ENCODE data around the gene DEUP1. TPM values are rescaled to one million over a fixed set of nuclear protein-coding genes. Genes with fewer than 3 reads are reported as not detected.

Gene DEUP1, protein sequence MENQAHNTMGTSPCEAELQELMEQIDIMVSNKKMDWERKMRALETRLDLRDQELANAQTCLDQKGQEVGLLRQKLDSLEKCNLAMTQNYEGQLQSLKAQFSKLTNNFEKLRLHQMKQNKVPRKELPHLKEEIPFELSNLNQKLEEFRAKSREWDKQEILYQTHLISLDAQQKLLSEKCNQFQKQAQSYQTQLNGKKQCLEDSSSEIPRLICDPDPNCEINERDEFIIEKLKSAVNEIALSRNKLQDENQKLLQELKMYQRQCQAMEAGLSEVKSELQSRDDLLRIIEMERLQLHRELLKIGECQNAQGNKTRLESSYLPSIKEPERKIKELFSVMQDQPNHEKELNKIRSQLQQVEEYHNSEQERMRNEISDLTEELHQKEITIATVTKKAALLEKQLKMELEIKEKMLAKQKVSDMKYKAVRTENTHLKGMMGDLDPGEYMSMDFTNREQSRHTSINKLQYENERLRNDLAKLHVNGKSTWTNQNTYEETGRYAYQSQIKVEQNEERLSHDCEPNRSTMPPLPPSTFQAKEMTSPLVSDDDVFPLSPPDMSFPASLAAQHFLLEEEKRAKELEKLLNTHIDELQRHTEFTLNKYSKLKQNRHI
- total RNA-seq: not detected

DNA sequence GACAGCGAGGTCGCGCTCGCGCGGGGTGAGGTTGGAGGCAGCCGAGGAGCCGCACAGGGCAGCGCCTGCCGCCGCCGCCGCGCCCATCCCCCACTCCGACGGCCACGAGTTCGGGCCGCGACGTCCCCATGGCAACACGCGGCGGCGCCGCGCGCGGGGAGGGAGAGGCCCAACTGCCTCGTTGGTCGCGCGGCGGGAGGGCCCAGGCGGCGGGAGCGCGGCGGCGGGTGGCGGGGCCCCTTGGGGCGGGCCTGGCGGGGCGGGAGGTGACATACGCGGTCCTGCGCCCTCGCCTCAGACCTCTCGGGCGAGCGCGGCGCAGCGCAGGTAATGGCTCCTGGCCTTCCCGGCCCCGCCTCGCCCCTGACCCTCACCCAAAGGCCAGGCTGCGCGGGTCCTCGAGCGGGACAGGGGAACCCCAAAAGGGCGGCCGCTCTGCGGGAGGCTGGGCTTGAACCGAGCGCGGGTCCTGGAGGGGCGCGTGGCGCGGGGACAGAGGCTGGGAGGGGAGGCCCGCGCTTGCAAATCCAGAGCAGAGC, at the start of gene DEUP1:
TSS of gene DEUP1 (plus strand) at position 297 of the 539 bp plus-strand sequence. CDS start 1,518 bp downstream, outside the sequence.
- no peak within 1 kb of the TSS for H3K4me3 ChIP-seq (ENCODE audit: low read depth, poor library complexity, severe bottlenecking)
- no peak for DNase-seq (ENCODE audit: low spot score in 2 of 2)
- intact Hi-C loops (cut with DNase I; ENCODE audit: low total_unique reads): no loop called here
- TF ChIP-seq POLR2A (IDR thresholded peaks at IDR 0.05): no peak
- TF ChIP-seq, protein P1, sequence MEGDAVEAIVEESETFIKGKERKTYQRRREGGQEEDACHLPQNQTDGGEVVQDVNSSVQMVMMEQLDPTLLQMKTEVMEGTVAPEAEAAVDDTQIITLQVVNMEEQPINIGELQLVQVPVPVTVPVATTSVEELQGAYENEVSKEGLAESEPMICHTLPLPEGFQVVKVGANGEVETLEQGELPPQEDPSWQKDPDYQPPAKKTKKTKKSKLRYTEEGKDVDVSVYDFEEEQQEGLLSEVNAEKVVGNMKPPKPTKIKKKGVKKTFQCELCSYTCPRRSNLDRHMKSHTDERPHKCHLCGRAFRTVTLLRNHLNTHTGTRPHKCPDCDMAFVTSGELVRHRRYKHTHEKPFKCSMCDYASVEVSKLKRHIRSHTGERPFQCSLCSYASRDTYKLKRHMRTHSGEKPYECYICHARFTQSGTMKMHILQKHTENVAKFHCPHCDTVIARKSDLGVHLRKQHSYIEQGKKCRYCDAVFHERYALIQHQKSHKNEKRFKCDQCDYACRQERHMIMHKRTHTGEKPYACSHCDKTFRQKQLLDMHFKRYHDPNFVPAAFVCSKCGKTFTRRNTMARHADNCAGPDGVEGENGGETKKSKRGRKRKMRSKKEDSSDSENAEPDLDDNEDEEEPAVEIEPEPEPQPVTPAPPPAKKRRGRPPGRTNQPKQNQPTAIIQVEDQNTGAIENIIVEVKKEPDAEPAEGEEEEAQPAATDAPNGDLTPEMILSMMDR (IDR thresholded peaks at IDR 0.05): no peak
- 8 to 12% methylated on average over 15 to 35 of the region's 73 CpGs for WGBS, 2 donors

DNA sequence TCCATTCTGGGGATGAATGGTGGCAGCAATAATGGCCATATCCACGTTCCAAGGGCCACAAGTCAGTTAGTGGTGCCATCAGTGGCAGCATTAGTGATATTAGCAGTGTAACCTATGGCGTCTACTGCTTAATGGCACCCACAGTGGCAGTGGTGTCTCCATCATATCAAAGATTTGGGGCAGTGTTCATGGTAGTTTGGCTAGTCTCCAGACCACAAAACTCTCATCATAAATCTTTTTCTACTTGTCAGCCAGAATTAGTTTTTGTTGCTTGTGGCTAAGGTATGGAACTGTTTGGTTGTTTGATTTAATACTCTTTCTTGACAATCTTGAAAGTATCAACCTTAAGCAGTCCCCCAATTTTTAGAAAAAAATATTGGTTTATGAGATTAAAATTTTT, 45.1 kb upstream of the DEUP1 start:
- no peak for DNase-seq (ENCODE audit: low spot score in 2 of 2)
- 49 to 80% methylated on average over 2 of the region's 2 CpGs for WGBS, 2 donors
- no peak overlapping the region for H3K4me3 ChIP-seq (ENCODE audit: low read depth, poor library complexity, severe bottlenecking)
- intact Hi-C loops (cut with DNase I; ENCODE audit: low total_unique reads): no loop called here
- no peak for TF ChIP-seq POLR2A (IDR thresholded peaks at IDR 0.05)
- TF ChIP-seq, protein P1 (IDR thresholded peaks at IDR 0.05): no peak

DNA sequence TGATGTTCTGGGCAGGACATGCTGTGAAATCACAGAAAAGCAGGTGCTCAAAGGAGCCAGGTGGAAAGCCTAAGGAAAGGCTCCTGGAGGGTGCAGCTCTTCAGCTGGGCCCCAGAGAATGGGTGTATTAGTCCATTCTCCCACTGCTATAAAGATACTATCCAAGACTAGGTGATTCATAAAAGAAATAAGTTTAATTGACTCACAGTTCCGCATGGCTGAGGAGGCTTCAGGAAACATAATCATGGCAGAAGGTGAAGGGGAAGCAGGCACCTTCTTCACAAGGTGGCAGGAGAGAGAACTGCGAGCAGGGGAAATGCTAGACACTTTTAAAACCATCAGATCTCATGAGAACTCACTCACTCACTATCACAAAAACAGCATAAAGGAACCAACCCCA, 43.1 kb upstream of the DEUP1 start:
- intact Hi-C loops (cut with DNase I; ENCODE audit: low total_unique reads): no loop called here
- no peak for TF ChIP-seq POLR2A (IDR thresholded peaks at IDR 0.05)
- TF ChIP-seq, protein P1 (IDR thresholded peaks at IDR 0.05): no peak
- H3K4me3 ChIP-seq (ENCODE audit: low read depth, poor library complexity, severe bottlenecking): no peak overlapping the region
- DNase-seq (ENCODE audit: low spot score in 2 of 2): no peak
- WGBS, 2 donors: 95 to 98% methylated on average over 2 of the region's 2 CpGs

DNA sequence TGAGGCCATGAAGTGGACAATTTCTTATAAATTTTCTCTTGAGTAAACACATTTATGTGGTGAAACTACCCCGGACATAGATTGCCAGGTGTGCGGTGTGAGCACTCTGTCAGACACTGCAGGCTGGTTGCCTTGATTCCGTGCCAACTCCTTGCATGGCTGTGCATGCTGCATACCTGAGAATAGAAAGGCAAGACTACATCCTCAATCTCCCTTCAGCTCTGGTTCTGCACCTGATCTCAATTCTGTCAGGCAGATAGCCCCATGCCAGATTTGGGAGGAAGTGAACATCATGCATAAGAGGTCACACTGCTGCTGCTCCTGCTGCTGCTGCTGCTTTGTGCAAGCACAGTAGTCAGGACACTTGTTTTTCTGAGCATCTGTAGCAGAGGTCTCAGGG, 42.5 kb upstream of the DEUP1 start:
- WGBS, 2 donors: 65 to 73% methylated on average over 3 of the region's 3 CpGs
- no peak for DNase-seq (ENCODE audit: low spot score in 2 of 2)
- no peak overlapping the region for H3K4me3 ChIP-seq (ENCODE audit: low read depth, poor library complexity, severe bottlenecking)
- intact Hi-C loops (cut with DNase I; ENCODE audit: low total_unique reads): no loop called here
- TF ChIP-seq POLR2A (IDR thresholded peaks at IDR 0.05): no peak
- TF ChIP-seq, protein P1 (IDR thresholded peaks at IDR 0.05): no peak

DNA sequence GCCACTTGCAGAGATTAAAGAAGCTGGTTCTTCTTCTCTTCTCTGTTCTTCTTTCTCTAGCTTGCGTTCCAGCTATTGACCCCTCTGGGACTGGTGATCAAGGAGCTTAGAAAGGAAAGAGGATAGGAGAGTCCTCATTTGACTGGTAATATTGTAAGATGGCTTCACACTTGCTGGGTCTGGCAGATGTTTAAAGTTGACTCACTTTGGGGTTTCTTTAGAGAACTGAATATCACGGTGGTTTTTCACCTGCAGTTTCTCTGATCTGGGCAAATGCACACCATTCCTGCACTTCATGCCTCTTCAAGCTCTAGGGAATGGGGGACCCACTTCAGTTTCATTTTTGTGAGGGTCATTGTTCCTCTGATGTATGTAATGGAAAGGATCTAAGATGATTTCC, 41.8 kb upstream of the DEUP1 start:
- TF ChIP-seq, protein P1 (IDR thresholded peaks at IDR 0.05): no peak
- TF ChIP-seq POLR2A (IDR thresholded peaks at IDR 0.05): no peak
- H3K4me3 ChIP-seq (ENCODE audit: low read depth, poor library complexity, severe bottlenecking): no peak overlapping the region
- intact Hi-C loops (cut with DNase I; ENCODE audit: low total_unique reads): no loop called here
- DNase-seq (ENCODE audit: low spot score in 2 of 2): no peak
- WGBS, 2 donors: 94% methylated on average over 2 of the region's 2 CpGs
